OCI-LY1 (cell line): Measurements from ENCODE around the gene DEPP1.

Experiments
- H2AFZ ChIP-seq: fragments of 200-600 bp; sonication (generic), shearing (Covaris generic); 2 replicates; pipeline ENCODE4 v1.6.0; 2014; ENCODE audit warnings: antibody characterized with exemption, mild to moderate bottlenecking, low read length
- H3F3A ChIP-seq: fragments of 200-600 bp; sonication (generic), shearing (Covaris generic); 2 replicates; pipeline ENCODE4 v1.6.0; 2014; ENCODE audit warnings: mild to moderate bottlenecking, antibody characterized with exemption, low read length, moderate library complexity; ENCODE audit not compliant: insufficient read depth
- H3K27ac ChIP-seq: fragments of 200-600 bp; sonication (generic); 2 replicates; pipeline ENCODE4 v1.5.1; 2014; ENCODE audit warnings: low read length, mixed run types, mild to moderate bottlenecking, low read depth; ENCODE audit not compliant: poor library complexity, severe bottlenecking
- H3K27me3 ChIP-seq: fragments of 200-600 bp; sonication (generic); 2 replicates; pipeline ENCODE4 v1.6.0; 2014; ENCODE audit warnings: antibody characterized with exemption, mild to moderate bottlenecking, low read length, moderate library complexity; ENCODE audit not compliant: insufficient read depth
- H3K36me3 ChIP-seq: fragments of 200-600 bp; sonication (generic); 2 replicates; pipeline ENCODE4 v1.6.1; 2014; ENCODE audit warnings: mild to moderate bottlenecking, antibody characterized with exemption, low read length, moderate library complexity, mixed read lengths; ENCODE audit not compliant: insufficient read depth
- H3K4me1 ChIP-seq: fragments of 200-600 bp; sonication (generic); 2 replicates; pipeline ENCODE4 v1.5.1; 2014; ENCODE audit warnings: mild to moderate bottlenecking, low read length, moderate library complexity; ENCODE audit not compliant: insufficient read depth, severe bottlenecking
- H3K4me2 ChIP-seq: fragments of 200-600 bp; sonication (generic), shearing (Covaris generic); 2 replicates; pipeline ENCODE4 v1.6.1; 2014; ENCODE audit warnings: low read length
- H3K4me3 ChIP-seq: fragments of 200-600 bp; sonication (generic); 2 replicates; pipeline ENCODE4 v1.5.1; 2014; ENCODE audit warnings: low read length, low read depth, mild to moderate bottlenecking, mixed read lengths; ENCODE audit not compliant: poor library complexity, severe bottlenecking
- H3K79me2 ChIP-seq: fragments of 200-600 bp; shearing (Covaris generic); 2 replicates; pipeline ENCODE4 v1.6.1; 2016; ENCODE audit warnings: mixed run types, low read length, mixed read lengths; ENCODE audit not compliant: insufficient read depth
- H3K9ac ChIP-seq: fragments of 200-600 bp; sonication (generic), shearing (Covaris generic); 2 replicates; pipeline ENCODE4 v1.6.1; 2014; ENCODE audit warnings: mild to moderate bottlenecking, low read length, mixed read lengths
- H3K9me2 ChIP-seq: fragments of 200-600 bp; sonication (generic), shearing (Covaris generic); 2 replicates; pipeline ENCODE4 v1.6.1; 2014; ENCODE audit warnings: low read depth, mild to moderate bottlenecking, low read length, mixed read lengths
- H3K9me3 ChIP-seq: fragments of 200-600 bp; shearing (Covaris generic); 2 replicates; pipeline ENCODE4 v1.6.1; 2014; ENCODE audit warnings: low read length, mixed read lengths
- H4K20me1 ChIP-seq: fragments of 200-600 bp; sonication (generic), shearing (Covaris generic); 2 replicates; pipeline ENCODE4 v1.6.0; 2016; ENCODE audit warnings: mild to moderate bottlenecking, low read length; ENCODE audit not compliant: insufficient read depth
- EZH2 ChIP-seq: fragments of 200-600 bp; sonication (generic), shearing (Covaris generic); IDR thresholded peaks from 2 replicates; pipeline ENCODE4 v1.8.0; 2017; ENCODE audit warnings: borderline replicate concordance, mixed run types, mild to moderate bottlenecking, antibody characterized with exemption, low read length, moderate library complexity, mixed read lengths
- TF ChIP-seq, protein P1 (sequence below): fragments of 200-600 bp; sonication (generic), shearing (Covaris generic); IDR thresholded peaks from 2 replicates; pipeline ENCODE4 v1.5.1; 2017; ENCODE audit warnings: mild to moderate bottlenecking, antibody characterized with exemption, low read length, moderate library complexity, mixed read lengths

DEPP1 gene

GRCh38 chr10:45008524-45009161 is 30.0 kb upstream of the DEPP1 start:
- Histone ChIP-seq H3K9me2 (no peaks in the 10 kb centered on the region), H3K79me2 (no peaks in the 10 kb centered on the region), H2AFZ (no peak overlapping the region), H3F3A (no peaks in the 10 kb centered on the region), H3K4me2 (no peak overlapping the region), H3K27me3 (no peaks in the 10 kb centered on the region), H3K4me1 (no peaks in the 10 kb centered on the region), H3K4me3 (no peak overlapping the region), H3K36me3 (peaks cover 20% of the 10 kb centered on the region), H3K27ac (no peak overlapping the region), H3K9ac (no peak overlapping the region), H4K20me1 (no peaks in the 10 kb centered on the region), H3K9me3 (peaks cover 11% of the 10 kb centered on the region)
- TF ChIP-seq, protein P1, sequence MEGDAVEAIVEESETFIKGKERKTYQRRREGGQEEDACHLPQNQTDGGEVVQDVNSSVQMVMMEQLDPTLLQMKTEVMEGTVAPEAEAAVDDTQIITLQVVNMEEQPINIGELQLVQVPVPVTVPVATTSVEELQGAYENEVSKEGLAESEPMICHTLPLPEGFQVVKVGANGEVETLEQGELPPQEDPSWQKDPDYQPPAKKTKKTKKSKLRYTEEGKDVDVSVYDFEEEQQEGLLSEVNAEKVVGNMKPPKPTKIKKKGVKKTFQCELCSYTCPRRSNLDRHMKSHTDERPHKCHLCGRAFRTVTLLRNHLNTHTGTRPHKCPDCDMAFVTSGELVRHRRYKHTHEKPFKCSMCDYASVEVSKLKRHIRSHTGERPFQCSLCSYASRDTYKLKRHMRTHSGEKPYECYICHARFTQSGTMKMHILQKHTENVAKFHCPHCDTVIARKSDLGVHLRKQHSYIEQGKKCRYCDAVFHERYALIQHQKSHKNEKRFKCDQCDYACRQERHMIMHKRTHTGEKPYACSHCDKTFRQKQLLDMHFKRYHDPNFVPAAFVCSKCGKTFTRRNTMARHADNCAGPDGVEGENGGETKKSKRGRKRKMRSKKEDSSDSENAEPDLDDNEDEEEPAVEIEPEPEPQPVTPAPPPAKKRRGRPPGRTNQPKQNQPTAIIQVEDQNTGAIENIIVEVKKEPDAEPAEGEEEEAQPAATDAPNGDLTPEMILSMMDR, result peak; percentile 93
- TF ChIP-seq EZH2, result no peak

DNA sequence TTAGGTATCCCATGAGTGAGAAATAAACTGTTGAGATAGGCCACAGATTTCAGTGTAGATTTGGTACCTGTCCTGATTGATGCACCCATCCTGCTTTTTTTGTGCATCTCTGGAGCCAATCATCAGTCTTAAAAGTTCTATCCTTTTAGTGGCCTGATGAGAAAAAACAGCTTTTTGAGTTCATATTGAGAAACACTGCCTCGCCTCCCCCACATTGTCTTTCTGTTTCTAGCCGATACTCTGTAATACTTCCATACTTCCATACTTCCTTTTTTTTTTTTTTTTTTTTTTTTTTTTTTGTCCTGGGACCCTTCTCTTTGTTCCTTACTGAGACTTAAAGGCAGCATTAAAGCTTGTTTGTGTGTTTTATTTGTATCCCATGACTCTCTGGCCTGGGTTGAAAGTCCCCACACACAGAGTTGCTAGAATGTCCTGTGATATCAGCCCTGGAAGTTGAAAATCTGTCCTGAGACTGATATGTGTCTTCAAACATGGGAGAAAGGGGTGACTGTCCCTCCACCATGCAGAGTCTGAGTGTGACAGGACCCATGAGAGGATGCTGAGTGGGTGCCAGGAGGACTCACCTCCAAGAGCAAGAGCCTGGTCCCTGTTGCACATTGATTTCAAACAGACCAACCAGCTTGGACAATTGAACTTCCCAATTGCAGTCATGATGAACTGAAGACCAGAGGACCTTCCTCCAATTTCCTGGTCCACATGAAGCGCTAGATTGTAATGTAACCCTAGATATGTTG is 27.8 kb upstream of the DEPP1 start:
- H4K20me1 ChIP-seq, result no peaks in the 10 kb centered on the region
- peaks cover 23% of the 10 kb centered on the region for H3K9me3 ChIP-seq
- H3K9me2 ChIP-seq, result no peaks in the 10 kb centered on the region
- peaks cover 11% of the 10 kb centered on the region; the same call in 1 of the 2 replicates for H3K79me2 ChIP-seq
- H3K27me3 ChIP-seq, result no peaks in the 10 kb centered on the region
- H3K9ac ChIP-seq, result no peak overlapping the region
- H3K4me1 ChIP-seq, result peaks cover 8% of the 10 kb centered on the region
- H3K4me3 ChIP-seq, result no peak overlapping the region
- H3K27ac ChIP-seq, result no peak overlapping the region
- H2AFZ ChIP-seq, result no peak overlapping the region
- no peaks in the 10 kb centered on the region for H3F3A ChIP-seq
- no peak for TF ChIP-seq EZH2
- TF ChIP-seq, protein P1, result no peak
- H3K36me3 ChIP-seq, result peaks cover 39% of the 10 kb centered on the region
- no peak overlapping the region for H3K4me2 ChIP-seq

GRCh38 chr10:45005284-45005683 is 26.7 kb upstream of the DEPP1 start:
- H2AFZ ChIP-seq, result no peak overlapping the region
- H3K4me2 ChIP-seq, result no peak overlapping the region
- H3K36me3 ChIP-seq, result peaks cover 39% of the 10 kb centered on the region

More at GRCh38 chr10:45005284-45005683, 26.7 kb upstream of the DEPP1 start:
- Histone ChIP-seq H3K9me3 (peaks cover 23% of the 10 kb centered on the region), H3K4me3 (no peak overlapping the region), H3K79me2 (peaks cover 11% of the 10 kb centered on the region; the same call in 1 of the 2 replicates), H3K4me1 (peaks cover 16% of the 10 kb centered on the region), H3K27me3 (no peaks in the 10 kb centered on the region), H4K20me1 (no peaks in the 10 kb centered on the region), H3K27ac (no peak overlapping the region), H3F3A (no peaks in the 10 kb centered on the region), H3K9me2 (no peaks in the 10 kb centered on the region), H3K9ac (no peak overlapping the region)
- TF ChIP-seq, protein P1, result no peak
- no peak for TF ChIP-seq EZH2
